Urothelium cell line (cell line): ENCODE data around the gene ANKRD50.
A peak's percentile ranks its signal among the peaks of the same experiment; 100 is the strongest.

ENCODE experiments used
- DNase-seq: peaks from one replicate; pipeline ENCODE4 v3.0.0; 2011; ENCODE audit warnings: low spot score, mixed read lengths
- FAIRE-seq: peaks from 2 replicates; lab custom pipeline; 2011; peaks lifted over from hg19 to GRCh38; lab: Jason Lieb, UNC

The ANKRD50 gene

GRCh38 chr4:124637321-124637720 lies 75.2 kb downstream of the ANKRD50 start:
- FAIRE-seq (no peak), DNase-seq (no peak)

- no peak for FAIRE-seq
These were observed 75.7 kb downstream of the ANKRD50 start for GRCh38 chr4:124636788-124637187.

GRCh38 chr4:124635331-124635730 lies 77.2 kb downstream of the ANKRD50 start:
- FAIRE-seq (no peak), DNase-seq (no peak)

More at GRCh38 chr4:124636788-124637187, 75.7 kb downstream of the ANKRD50 start:
- no peak for DNase-seq

GRCh38 chr4:124633285-124633941 lies 79.1 kb downstream of the ANKRD50 start:
- DNase-seq (no peak), FAIRE-seq (no peak)

GRCh38 chr4:124632439-124632838 lies 80.1 kb downstream of the ANKRD50 start:
- FAIRE-seq (no peak), DNase-seq (no peak)

- DNase-seq (peak; percentile 71), FAIRE-seq (no peak)
These were observed 80.8 kb downstream of the ANKRD50 start for GRCh38 chr4:124631760-124632159.

GRCh38 chr4:124629681-124630080 lies 82.9 kb downstream of the ANKRD50 start:
- no peak for FAIRE-seq
- no peak for DNase-seq
